ENCODE data around the gene SEM1.
"Not testable (repeated sequence)": the region's sequence is repeated elsewhere in the genome, so short reads cannot be mapped to it uniquely, and the experiment has no call there.

The SEM1 gene

DNA sequence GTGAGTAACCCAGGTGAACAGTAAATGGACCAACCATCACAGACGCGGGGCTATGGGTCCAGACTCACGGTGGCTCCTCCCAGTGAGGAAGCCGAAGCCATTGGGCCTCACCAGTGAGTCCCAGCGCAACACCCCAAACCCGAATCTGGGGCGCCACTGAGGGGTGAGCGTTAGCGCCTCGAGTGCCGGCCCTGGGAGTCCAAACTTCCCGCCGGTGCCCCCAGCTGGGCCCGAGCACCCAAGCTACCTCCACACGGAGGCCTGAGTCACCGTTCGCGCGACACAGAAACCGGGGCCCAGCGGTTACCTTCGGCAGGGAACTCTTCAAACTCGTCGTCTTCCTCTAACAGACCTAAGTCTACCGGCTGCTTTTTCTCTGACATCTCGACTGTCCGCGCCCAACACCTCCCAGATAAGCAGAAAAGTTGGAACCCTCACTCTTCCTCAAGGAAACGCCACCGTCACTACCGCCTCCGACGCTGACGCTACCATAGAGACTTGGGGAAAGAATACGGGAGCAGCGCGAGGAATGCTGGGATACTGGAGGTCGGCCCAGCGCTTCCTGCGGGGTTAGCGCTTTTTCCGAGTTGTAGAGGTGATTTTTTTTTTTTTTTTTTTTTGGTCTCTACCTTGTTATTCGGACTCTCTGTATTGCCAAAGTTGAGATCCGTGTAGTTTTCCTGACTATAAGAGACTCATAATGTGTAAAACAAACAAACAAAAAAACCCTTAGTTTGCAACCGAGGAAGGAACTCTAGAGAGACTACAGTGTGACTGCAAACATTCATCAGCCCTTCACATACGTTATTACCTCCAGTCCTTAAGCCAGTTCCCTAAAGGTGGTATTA is at the start of gene SEM1:
SEM1 (minus strand) TSS at position 466 of the 848 bp plus-strand sequence; CDS start at position 383, 83 bp downstream.
- DNase-seq: peak; percentile 85

DNA sequence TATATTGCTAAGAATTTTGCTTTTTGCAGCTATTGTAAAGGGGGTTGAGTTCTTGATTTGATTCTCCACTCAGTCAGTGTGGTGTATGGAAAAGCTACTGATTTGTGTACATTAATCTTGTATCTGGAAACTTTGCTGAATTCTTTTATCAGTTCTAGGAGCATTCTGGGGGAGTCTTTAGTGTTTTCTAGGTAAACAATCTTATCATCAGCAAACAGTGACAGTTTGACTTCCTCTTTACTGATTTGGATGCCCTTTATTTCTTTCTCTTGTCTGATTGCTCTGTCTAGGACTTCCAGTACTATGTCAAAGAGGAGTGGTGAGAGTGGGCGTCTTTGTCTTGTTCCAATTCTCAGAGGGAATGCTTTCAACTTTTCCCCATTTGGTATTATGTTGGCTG is 48.2 kb upstream of the SEM1 start:
- DNase-seq: not testable (repeated sequence)

DNA sequence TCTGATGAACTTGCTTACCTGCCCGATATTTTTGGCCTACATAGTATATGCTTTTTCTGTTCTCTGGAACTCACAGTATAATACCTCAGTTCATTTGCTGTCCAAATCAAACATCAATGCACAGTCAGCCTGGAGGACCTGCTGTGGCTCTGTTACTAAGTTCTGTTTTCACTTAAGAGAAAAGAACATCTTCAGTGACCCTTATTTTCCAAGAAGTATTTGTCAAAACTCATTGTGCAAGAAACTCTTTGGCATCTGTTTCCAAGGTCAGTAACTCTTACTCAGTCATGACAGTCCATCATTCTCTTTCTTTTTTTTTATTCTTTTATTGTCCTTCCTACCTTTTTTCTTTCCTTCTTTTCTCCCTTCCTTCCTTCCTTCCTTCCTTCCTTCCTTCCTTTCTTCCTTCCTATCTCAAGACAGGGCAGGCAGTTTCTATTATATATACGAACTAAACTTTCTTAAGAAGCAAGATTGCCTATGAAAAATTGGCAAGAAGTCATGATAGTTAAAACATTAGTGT is 37.8 kb upstream of the SEM1 start:
- DNase-seq: no peak

DNA sequence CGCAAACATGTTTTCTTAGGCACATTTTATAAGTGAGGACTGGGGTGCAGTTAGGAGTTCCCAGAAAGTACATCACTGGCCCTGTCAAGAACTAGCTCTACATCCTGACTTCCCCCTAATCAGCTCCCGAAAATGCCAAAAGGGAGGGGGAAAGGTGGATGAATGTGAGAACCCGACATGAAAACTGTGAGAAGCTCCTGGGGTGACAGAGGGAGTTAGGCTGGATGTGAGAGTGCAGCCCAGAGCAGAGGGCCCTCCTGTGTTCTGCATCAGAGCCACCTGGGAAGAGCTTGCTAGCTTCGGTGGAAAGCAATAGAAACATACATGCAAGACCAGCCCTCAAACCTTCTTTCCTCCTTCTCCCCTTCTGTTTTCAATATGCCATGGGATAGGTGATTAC is 30.5 kb upstream of the SEM1 start:
- no peak for DNase-seq

DNA sequence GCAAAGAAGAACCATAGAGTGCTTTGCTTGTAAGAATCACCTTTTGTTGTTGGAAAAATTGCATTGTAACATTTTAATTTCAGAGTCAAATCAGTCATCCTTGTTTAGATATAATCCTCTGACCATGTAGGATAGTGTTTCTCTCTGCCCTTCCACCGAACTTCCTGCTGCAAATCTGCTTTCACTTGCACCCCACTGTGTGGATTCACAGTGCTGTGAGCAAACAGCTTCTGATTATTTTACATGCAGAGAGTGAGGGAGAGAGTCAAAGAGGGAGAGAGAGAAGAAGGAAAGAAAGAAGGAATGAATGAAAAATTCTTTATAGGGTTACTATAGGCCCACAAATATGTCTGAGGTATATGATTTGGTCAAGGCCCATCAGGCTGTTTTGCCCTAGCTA is 30.0 kb upstream of the SEM1 start:
- DNase-seq: no peak

DNA sequence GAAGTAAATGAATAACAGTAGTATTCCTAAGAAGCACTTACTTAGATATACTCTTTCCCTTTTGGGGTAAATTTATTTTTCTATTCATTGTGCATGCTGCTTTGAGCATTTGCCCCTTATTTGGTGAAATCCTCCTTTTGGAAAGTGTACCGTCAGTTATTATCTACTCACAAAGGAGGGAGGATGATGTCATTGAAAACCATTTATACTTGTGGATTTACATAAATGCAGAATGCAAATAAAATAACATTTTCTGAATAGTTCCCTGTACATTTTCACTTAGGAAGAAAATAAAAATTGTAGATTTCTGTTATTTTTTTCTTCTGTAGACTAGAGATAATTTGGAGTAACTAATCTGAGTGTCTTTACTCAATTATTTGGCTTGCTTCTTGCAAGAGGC is 29.5 kb upstream of the SEM1 start:
- no peak for DNase-seq

DNA sequence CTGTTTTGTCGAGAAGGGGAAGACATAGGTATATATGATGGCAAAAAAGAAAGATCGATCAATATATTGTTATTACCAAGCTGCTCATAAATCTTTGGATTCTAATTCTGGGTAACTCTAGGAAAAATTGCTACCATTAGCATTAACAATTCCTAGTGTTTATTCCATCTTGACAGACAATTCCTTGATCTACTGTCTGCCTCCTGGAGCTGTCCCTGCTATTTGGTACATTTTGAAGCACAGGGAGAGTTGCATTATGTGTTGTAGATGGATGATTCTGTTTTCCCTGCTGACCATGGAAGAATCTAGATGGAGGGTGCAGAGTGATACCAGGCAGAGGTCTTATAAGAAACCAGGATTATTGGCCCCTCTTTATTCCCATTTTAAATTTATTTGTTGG is 29.1 kb upstream of the SEM1 start:
- no peak for DNase-seq

DNA sequence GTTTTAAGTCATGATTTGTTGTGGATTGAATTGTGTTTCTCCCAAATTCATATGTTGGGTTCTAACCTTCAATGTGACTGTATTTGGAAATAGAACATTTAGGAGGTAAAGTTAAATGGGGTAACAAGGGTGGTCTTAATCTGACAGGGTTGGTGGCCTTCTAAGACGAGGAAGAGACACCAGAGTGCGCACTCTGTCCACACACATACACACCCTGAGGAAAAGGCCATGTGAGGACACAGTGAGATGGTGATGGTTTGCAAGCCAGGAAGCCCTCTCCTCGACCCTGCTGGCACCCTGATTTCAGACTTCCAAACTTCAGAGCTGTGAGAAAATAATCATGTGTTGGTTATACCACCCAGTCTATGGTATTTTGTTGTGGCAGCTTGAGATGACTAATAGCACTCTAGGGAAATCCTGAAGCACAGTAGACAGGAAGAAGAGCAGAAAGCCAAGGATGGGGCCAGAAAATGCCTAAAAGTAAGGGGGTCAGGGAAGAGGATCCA is 28.0 kb upstream of the SEM1 start:
- DNase-seq: no peak

DNA sequence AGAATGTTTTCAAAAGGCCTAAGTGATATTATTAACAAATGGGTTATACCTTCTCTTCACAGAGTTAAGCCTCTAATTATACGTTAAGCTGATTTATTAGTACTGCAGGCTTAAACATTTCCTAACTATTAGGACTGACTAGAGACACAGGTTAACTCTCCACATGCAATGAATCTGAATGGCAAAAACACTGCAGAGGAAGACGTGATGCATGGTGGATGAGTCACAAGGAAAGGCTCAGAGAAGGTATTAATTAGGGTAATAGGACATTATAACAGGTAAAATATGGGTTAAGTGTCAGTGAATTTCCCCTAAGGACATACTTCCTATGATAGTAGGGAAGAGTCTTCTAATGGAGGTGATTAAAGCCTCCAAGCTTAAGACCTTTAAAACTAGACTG is 24.7 kb upstream of the SEM1 start:
- no peak for DNase-seq

DNA sequence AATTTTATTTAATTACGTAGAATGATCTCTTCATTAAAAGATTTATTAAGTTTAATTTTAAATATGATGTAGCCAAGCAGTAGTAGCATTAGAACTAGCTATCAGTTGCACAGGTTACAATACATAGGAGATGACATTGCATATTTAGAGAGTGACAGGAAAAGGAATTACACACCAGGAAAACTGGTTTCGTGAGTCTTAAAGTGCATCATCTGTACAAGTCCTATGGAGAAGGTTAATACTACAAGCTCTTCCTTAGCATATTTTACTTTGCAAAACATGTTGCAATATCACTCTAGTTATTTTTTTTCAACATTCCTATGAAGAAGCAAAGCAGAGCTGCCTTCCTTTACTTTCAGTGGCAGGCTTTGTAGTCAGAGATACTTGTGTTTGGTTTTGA is 20.2 kb upstream of the SEM1 start:
- no peak for DNase-seq

DNA sequence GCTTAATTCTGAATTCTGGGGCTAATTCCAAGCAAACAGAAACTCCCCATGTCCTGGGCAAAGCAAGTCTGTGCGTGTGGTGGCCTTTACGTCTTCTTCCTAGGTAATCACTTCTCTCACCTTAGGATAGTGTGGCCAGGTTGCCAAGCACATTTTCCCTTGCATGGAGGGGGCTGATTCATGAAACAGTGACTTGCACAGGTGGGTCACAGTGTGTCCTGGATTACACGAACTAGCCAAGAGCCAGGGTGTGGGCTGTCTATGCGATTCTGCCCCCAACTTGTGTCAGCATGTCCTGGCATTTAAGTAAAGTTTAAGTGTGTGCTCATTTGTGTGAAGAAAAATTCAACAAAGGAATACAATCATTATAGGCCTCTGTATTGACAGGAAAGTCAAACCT is 18.5 kb upstream of the SEM1 start:
- no peak for DNase-seq

DNA sequence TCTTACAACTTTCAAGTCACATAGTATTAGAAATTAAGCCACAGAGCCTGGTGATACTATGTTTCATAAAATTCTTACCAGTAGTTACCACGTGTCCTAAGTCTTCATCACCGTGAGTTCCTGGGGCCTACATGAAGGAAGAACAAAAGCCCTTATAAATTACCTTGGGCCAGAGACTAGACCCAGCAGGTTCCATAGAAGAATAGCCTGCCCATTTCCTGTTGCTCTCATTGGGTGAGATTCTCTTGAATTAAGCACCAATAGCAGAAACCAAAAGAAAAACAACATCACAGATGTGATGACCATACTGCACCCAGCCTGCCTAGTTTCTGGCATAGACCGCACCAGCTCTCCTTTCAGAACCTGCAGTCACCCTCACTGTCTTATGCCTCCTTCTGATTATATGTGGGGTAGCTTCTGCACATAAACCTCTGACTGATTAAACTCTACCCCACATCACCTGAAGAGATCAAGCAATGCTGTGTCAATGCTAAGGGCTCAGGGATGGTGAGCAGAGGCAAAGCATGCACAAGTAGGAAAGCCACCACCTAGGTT is 18.0 kb upstream of the SEM1 start:
- DNase-seq: no peak

DNA sequence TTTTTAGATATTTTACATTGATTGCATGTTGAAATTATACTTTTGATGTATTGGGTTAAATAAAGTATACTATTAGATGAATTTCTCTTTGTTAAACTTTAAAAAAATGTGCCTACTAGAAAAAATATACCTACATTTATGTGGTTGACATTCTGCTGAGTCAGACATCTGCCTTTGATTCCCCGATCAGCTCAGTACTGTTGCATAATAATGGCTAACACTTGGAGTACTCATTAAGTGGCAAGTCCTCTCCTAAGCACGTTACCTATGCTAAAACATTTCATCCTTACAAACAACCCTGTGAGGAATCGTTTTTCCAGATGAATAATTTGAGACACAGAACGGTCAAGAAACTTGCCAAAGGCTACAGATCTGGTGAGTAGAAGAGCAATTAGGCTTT is 14.0 kb upstream of the SEM1 start:
- DNase-seq: no peak

DNA sequence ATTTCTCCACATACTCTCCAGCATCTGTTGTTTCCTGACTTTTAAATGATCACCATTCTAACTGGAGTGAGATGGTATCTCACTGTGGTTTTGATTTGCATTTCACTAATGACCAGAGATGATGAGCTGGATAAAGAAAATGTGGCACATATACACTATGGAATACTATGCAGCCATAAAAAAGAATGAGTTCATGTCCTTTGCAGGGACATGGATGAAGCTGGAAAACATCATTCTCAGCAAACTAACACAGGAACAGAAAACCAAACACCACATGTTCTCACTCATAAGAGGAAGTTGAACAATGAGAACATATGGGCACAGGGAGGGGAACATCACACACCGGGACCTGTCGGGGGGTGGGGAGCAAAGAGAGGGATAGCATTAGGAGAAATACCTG is 13.3 kb upstream of the SEM1 start:
- not testable (repeated sequence) for DNase-seq

DNA sequence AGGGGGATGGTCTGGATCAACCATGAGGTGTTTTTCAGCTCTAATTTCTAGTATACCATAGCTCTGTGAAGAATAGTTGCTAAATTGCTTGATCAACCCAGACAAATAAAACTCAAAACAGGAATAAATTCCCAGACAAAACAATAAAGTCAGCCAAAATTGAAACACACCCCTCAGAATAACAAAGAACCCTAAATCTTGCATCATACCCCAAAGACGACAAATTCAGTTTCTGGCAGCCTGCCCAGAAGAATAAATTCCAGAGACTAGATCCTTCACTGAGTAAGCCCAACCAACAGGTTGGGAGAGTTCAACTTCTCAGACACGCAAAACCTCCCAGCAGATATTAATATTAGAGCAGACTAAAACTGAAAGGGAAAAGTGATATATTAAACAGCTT is 11.2 kb upstream of the SEM1 start:
- DNase-seq: no peak

DNA sequence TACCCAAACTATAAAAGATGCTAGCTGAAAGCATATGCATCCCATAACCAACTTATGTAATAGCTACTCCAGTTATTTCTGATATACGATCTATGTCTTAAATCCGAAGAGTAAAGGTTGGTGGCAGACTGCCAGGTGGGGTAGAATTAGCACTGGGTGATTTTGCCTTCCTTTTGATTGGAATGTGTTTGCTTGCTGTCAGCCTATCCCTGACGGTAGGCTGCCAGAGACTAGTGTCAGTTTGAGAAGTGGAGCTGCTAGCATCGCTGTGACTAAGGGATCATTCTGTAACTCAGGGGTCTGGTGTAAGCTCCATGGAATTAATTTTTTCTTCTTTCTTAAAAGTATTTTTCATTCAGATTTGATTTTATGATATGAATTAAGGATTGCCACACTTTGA is 9.5 kb upstream of the SEM1 start:
- no peak for DNase-seq

DNA sequence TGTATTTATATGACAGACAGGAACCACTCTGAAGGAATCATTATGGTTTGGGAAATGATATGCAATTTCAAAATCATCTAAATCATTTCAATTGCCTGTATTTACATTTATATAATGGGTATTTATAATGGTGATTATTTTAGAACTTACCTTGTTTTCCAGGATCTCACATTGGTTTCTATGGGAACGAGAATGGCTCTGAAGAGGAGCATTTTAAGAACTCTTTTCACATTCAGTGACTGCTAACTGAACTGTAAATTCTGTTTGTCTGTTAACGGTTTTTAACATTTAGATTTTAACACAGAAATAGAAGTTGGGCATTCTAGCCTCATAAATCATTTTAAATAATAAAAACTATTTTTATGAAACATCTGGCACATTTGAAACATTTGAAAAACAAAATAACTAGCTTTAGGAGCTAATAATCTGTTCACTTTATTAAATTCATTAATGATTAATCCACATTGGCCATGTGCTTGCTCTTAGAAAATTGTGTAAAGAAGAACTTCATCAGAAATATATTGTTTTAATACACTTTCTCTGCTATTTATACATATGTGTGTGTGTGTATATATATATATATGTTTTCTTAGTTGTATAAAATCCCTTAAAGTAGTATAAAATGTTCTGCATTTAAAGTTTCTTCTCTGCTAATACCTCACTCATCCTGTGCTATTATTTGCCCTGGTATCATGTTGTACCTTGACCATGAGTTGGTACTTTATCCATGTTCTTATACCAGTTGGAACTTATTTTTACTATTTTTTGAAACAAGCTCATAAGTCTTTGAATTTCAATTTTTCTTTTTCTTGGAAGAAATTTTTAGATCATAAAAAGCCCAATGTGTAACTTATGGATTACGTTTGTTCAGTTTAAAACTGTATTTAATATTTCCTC is 8.7 kb upstream of the SEM1 start:
- no peak for DNase-seq

DNA sequence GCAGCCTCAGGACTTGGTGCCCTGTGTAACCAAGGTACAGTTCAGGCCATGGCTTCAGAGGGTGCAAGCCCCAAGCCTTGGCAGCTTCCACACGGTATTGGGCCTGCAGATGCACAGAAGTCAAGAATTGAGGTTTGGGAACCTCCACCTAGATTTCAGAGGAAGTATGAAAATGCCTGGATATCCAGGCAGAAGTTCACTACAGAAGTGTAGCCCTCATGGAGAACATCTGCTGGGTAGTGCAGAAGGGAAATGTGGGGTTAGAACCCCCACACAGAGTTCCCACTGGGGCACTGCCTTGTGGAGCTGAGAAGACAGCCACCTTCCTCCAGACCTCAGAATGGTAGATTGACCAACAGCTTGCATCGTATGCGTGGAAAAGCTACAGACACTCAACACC is 3.4 kb upstream of the SEM1 start:
- no peak for DNase-seq

DNA sequence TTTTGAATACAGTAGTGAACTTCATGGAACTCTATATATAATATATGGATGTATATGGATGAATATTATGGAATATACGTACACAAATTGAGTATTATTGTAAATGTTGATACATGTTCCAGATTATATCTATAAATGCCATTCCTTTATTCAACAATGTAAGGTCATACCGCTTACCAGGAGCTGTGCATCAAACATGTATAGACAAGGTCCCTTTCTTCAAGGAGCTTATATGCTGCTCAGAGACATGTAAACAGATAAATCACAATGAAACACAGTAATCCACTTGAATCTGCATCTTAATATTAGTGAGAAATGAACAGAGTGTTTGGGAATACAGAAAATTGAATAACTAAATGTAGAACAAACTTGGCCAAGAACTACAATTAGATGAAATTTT is 898 bp upstream of the SEM1 start:
- DNase-seq: no peak

DNA sequence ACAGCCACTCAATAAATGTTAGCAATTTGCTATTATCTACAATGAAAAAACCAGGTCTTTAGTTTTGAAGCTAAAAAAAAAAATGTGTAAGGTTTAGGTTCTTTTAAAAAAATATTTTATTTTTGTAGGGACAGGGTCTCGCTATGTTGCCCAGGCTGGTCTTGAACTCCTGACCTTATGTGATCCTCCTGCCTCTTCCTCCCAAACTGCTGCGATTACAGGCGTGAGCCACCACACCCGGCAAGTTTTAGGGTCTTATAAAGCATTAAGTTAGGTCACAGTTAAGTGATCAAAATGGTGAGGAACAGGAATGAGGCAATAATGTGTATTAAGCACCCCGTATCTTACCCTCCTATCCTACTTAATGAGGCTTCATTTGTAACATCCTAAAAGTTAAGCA is 774 bp downstream of the SEM1 start:
- DNase-seq: no peak

DNA sequence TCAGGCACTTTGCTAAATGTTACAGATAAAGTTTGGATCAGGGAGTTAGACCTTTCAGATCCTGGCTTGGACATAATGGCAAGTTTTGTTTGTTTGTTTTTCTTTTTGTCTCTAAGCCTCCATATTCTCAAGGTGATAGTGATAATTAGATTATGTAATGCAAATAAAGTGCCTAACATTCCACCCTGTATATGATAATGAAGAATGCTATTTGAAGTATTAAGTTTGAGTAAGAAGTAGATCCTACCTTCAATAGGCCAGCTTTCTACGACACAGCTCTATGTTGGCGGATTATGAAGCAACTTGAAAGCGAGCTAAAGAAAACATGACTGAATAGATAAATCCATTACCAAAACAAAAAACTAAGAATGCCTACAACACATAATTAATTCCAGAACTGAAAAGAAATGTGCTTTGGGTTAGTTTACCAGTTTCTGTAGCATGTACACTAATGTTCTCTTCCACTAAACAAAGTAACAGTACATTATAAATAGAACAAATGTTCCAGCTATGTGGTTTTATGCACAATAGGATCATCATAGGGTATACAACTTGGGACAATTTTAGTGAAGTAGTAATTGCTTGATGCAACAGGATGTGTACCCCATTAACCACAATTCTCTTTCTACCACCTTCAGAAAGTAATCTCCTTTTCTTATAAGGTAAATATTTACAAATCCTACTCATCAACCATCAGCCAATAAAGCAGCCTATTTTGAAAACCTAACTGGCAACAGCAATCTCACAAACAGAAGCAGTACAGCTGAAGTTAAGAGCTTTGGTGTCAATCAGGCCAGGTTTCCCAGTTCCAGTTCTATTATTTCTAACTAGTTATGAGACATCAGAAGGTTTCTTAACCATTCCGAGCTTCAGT is 1.5 kb downstream of the SEM1 start:
- DNase-seq: no peak

DNA sequence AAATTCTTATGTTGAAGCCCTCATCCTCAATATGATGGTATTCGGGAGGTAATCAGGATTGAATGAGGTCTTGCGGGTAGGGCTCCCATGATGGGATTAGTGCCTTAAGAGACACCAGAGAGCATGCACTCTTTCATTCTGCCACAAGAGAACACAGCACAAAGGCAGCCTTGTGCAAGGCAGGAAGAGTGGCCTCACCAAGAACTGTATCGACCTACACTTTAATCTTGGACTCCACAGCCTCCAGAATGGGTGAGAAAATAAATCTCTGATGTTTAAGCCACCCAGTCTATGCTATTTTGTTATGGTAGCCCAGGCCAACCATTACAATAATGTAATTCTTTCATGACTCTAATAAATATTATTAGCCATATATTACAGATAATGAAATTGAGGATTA is 8.4 kb downstream of the SEM1 start:
- DNase-seq: no peak

Measured in NCI-H1694 (cell line).